ENCODE data around the gene FER1L5. TPM values are rescaled to one million over a fixed set of nuclear protein-coding genes. Genes with fewer than 3 reads are reported as not detected.

FER1L5 gene
- total and polyA plus RNA-seq, 2 of the 8 experiments (the other 6 are each of a cell fraction or from before 2014, with no cell fraction given): 0.23 to 0.88 TPM

GRCh38 chr2:96636551-96637171 lies 5.9 kb upstream of the FER1L5 start:
- Histone ChIP-seq H2BK5ac (ENCODE audit: low read depth, low read length) (no peak overlapping the region), H3K79me1 (ENCODE audit: low read depth, low read length) (peaks cover 4% of the 10 kb centered on the region), H3K9ac (replicated peaks in 1 of 4; ENCODE audit: extremely low read depth in 1 of 4, low read depth in 3 of 4, low read length in 3 of 4) (no peak overlapping the region; a peak in 1 of 7 replicates), H3K23ac (ENCODE audit: insufficient read length) (no peak overlapping the region), H2AFZ (ENCODE audit: low read length) (no peak overlapping the region), H3K4ac (replicated peaks; ENCODE audit: insufficient read length, low read depth, low read length) (no peak overlapping the region), H3K56ac (replicated peaks; ENCODE audit: insufficient read length, low read depth, low read length) (no peak overlapping the region), H2AK5ac (ENCODE audit: low read depth, low read length) (no peak overlapping the region), H4K20me1 (replicated peaks in 1 of 2; ENCODE audit: control insufficient read depth in 1 of 2, insufficient read depth in 2 of 2, low read length in 2 of 2) (peaks cover 2 to 3% of the 10 kb centered on the region in 2 experiments), H3K79me2 (ENCODE audit: control insufficient read depth in 1 of 2, insufficient read depth in 2 of 2, low read length in 2 of 2) (peaks cover 0 to 28% of the 10 kb centered on the region in 2 experiments; a peak in 2 of 4 replicates), H3K14ac (ENCODE audit: insufficient read length) (no peak overlapping the region), H3K18ac (ENCODE audit: extremely low read depth, low read length) (no peak overlapping the region), H3K36me3 (ENCODE audit: control insufficient read depth in 2 of 4, insufficient read depth in 4 of 4, low read length in 3 of 4) (peaks cover 0 to 16% (median 0%) of the 10 kb centered on the region in 4 experiments; a peak in 2 of 8 replicates), H4K91ac (replicated peaks; ENCODE audit: insufficient read length, low read length) (no peak overlapping the region), H3K4me3 (ENCODE audit: extremely low read depth in 1 of 4, insufficient read depth in 2 of 4, low read depth in 3 of 4, low read length in 4 of 4) (peak overlapping the region in 3 of 4 experiments; percentile 65 to 98 (median 86); a peak in 6 of 8 replicates), H3K27me3 (replicated peaks in 1 of 4; ENCODE audit: control insufficient read depth in 3 of 4, extremely low read depth in 1 of 4, insufficient read depth in 3 of 4, low read length in 3 of 4) (no peaks in the 10 kb centered on the region), H4K5ac (ENCODE audit: insufficient read length, low read depth, low read length) (no peak overlapping the region), H2BK15ac (ENCODE audit: low read length) (no peak overlapping the region), H3K4me1 (replicated peaks in 1 of 4; ENCODE audit: control insufficient read depth in 3 of 4, insufficient read depth in 4 of 4, low read length in 3 of 4) (peaks cover 0 to 2% (median 0%) of the 10 kb centered on the region in 4 experiments; a peak in 2 of 7 replicates), H3K4me2 (ENCODE audit: insufficient read depth in 1 of 2, low read depth in 2 of 2, low read length in 2 of 2) (peak overlapping the region; percentile 78 to 86), H2BK12ac (ENCODE audit: low read depth, low read length) (no peak overlapping the region), H4K8ac (ENCODE audit: extremely low read depth, insufficient read depth, low read length) (no peak overlapping the region), H3K23me2 (ENCODE audit: low read depth, low read length) (peaks cover 8% of the 10 kb centered on the region; the same call in 1 of the 2 replicates), H3K9me3 (ENCODE audit: insufficient read depth in 2 of 2, low read depth in 1 of 2, low read length in 1 of 2) (no peaks in the 10 kb centered on the region), H3K27ac (ENCODE audit: low read depth, low read length) (no peak overlapping the region), H2BK20ac (ENCODE audit: low read length) (no peak overlapping the region), H2BK120ac (replicated peaks; ENCODE audit: low read depth, low read length) (no peak overlapping the region)
- no peak for FAIRE-seq
- CTCF ChIA-PET (ENCODE audit: partially characterized antibody): interaction anchor here (0.9 to 1.8 kb wide), 3 partner anchors 11 to 334 kb away, joined by 3 read pairs; no protein-coding TSS in a partner anchor
- DNase-seq (ENCODE audit: low read depth in 1 of 2, low spot score in 2 of 2): no peak
- WGBS, 2 experiments (ENCODE audit: extremely low coverage in 1 of 2, insufficient coverage in 1 of 2, insufficient read length in 1 of 2, insufficient replicate concordance in 2 of 2, low coverage in 1 of 2, low lambda C conversion rate in 2 of 2, missing lambda C conversion rate in 1 of 2): 89 to 100% methylated on average over 2 to 14 of the region's 14 CpGs
- POLR2A ChIA-PET (ENCODE audit: partially characterized antibody): interaction anchor here (0.6 to 1.9 kb wide), 3 partner anchors 13 to 35 kb away, joined by 3 to 7 read pairs (median 7); no protein-coding TSS in a partner anchor
- TF ChIP-seq MAFK (IDR thresholded peaks at IDR 0.05; ENCODE audit: low read depth, low read length): no peak
- TF ChIP-seq EGR1 (IDR thresholded peaks at IDR 0.05; ENCODE audit: borderline replicate concordance, low read depth, low read length): no peak
- TF ChIP-seq SUZ12 (IDR thresholded peaks at IDR 0.05; ENCODE audit: low read length): no peak
- no peak for TF ChIP-seq KDM1A (IDR thresholded peaks at IDR 0.05; ENCODE audit: borderline replicate concordance, low read length)
- TF ChIP-seq CTBP2 (IDR thresholded peaks at IDR 0.05; ENCODE audit: borderline replicate concordance, insufficient read depth, insufficient read length, low read length): no peak
- TF ChIP-seq GABPA (IDR thresholded peaks at IDR 0.05; ENCODE audit: borderline replicate concordance, insufficient read depth, low read length): no peak
- no peak for TF ChIP-seq SP1 (IDR thresholded peaks at IDR 0.05; ENCODE audit: low read depth, low read length)
- TF ChIP-seq RXRA (IDR thresholded peaks at IDR 0.05; ENCODE audit: insufficient read depth, low read depth, low read length): no peak
- no peak for TF ChIP-seq SIRT6 (IDR thresholded peaks at IDR 0.05; ENCODE audit: low read length)
- no peak for TF ChIP-seq SIX5 (IDR thresholded peaks at IDR 0.05; ENCODE audit: low read depth, low read length)
- TF ChIP-seq SIN3A (conservative IDR thresholded peaks at IDR 0.05 in 1 of 2, IDR thresholded peaks at IDR 0.05 in 1 of 2; ENCODE audit: low read depth in 1 of 2, low read length in 2 of 2): no peak
- TF ChIP-seq FOSL1 (IDR thresholded peaks at IDR 0.05; ENCODE audit: insufficient read depth, low read depth, low read length): no peak
- TF ChIP-seq POLR2A (IDR thresholded peaks at IDR 0.05; ENCODE audit: control extremely low read depth in 1 of 2, low read depth in 2 of 2, low read length in 2 of 2): no peak
- no peak for TF ChIP-seq CHD2 (IDR thresholded peaks at IDR 0.05; ENCODE audit: low read length)
